Measurements from ENCODE around the gene CATSPERB.
"Not testable (repeated sequence)": the region's sequence is repeated elsewhere in the genome, so short reads cannot be mapped to it uniquely, and the experiment has no call there.

The CATSPERB gene

DNA sequence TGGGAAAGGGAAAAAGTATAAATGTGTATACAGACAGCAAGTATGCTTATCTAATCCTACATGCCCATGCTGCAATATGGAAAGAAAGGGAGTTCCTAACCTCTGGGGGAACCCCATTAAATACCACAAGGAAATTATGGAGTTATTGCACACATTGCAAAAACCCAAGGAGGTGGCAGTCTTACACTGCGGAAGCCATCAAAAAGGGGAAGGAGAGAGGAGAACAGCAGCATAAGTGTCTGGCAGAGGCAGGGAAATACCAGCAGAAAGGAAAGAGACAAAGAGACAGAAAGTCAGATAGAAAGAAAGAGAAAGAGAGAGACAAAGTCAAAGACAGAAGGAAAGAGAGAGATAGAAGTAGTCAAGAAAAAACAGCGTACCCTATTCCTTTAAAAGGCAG is 64.8 kb downstream of the CATSPERB start:
- not testable (repeated sequence) for DNase-seq (ENCODE audit: low read depth)

- DNase-seq (ENCODE audit: low read depth) = no peak
Observed at GRCh38 chr14:91660790-91661189, 71.1 kb downstream of the CATSPERB start.

DNA sequence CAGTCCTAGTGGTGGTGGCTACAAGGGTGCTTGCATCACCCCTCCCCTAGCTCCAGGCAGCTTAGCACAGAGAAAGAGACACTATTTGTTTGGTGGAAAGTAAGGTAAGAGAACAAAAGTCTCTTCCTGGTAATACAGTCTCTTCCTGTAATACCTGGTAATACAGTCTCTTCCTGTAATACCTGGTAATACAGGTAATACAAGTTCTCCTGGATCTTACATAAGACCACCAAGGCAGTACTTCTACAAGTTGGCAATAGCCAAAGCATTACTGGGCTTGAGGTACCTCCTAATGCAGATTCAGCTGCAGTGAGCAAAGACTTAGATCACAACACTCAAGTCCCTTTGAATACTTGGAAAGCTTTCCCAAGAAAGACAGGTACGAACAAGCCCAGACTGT is 77.0 kb downstream of the CATSPERB start:
- no peak for DNase-seq (ENCODE audit: low read depth)

DNA sequence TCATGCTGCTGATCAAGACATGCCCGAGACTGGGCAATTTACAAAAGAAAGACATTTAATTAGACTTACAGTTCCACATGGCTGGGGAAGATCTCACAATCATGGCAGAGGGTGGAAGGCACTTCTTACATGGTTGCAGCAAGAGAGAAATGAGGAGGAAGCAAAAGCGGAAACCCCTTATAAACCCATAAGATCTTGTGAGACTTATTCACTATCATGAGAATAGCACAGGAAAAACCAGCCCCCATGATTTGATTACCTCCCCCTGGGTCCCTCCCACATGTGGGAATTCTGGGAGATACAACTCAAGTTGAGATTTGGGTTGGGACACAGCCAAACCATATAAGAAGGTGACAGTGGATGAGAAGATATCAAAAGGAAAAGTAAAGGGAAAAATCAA is 78.4 kb downstream of the CATSPERB start:
- DNase-seq (ENCODE audit: low read depth) = no peak

GRCh38 chr14:91649930-91650329 is 82.0 kb downstream of the CATSPERB start:
- DNase-seq (ENCODE audit: low read depth) = peak; percentile 25

DNA sequence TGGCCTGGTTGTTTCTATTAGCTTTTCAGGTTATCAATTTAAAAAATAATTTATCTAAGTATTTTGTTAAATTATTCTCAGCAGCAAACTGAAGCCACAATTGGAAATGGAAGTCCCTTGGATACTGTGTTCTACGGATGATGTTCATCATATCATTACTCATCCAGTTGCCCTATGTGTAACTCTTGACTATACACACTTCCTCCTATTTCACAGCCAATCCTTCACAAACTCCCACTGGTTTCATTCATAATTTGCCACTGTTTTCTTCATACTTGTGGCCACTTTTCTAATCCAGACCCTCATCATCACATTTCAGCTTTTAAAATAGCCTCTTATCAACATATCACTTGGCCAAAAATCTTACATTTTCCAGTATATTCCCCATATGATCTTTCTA is 84.0 kb downstream of the CATSPERB start:
- DNase-seq (ENCODE audit: low read depth) = no peak

- peak; percentile 17 for DNase-seq (ENCODE audit: low read depth)
Observed at GRCh38 chr14:91636604-91637003, 95.3 kb downstream of the CATSPERB start.

DNA sequence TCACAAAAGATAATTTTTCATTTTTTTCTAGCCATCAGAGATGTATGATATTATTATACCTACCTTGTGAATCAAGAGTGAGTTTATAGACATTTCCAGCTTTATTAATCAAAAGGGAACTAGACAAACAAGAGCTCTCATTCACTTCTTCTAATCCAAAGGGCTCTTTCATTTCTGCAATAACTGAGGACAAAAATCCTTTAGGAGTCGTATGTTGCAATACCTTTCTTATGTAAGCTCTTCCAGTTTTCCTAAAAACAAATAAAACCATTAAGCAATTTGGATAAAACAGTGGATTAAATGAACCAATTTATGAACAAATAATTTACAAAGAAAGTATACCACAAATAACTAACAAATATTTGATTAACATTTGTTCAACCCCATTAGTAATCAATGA is 107.1 kb downstream of the CATSPERB start:
- DNase-seq (ENCODE audit: low read depth) = no peak

DNA sequence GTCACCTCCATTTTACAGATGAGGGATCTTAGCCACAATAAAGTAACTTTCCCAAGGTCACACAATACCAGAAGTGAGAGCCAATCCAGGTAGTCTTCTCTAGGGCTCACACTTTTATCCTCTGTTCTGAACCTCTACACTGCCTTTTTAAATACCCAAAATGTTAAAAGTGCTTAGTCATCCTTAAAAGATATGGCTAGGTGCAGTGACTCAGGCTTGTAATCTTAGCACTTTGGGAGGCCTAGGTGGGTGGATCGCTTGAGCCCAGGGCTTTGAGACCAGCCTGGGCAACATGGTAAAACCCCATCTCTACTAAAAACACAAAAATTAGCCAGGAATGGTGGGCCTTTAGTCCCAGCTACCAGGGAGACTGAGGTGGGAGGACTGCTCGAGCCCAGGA is 117.7 kb downstream of the CATSPERB start:
- DNase-seq (ENCODE audit: low read depth) = no peak

DNA sequence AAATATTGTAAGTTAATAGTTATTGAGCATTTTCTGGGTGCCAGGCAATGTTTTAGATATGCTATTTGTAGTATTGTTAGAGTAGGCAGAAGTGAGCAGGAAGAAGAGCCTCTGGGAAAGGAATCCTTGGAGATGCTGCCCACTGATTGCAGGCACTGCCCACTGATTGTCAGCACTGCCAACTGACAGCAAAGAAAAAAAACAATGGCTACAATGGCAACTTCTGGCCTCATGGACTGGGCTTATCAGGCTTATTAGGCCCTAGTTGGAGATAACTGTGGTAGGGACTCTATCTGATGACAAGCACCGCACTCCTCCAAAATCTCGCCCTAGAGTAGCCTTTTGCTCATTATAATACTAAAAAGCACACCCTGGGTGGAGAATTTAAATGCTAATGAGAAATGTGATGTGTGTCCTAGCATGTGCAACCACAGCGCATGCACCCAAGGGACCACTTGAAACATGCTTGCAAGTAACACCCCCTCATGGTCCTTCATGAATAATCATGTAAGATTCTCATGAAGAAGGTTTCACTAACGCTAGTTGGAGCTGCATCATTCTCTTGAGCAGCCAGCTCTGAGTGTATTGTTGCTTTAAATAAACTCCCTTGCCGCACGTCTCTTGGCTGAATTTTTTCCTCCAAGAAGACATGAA is 118.3 kb downstream of the CATSPERB start:
- no peak for DNase-seq (ENCODE audit: low read depth)

- DNase-seq (ENCODE audit: low read depth) = no peak
Observed at GRCh38 chr14:91611528-91611927, 120.4 kb downstream of the CATSPERB start.

DNA sequence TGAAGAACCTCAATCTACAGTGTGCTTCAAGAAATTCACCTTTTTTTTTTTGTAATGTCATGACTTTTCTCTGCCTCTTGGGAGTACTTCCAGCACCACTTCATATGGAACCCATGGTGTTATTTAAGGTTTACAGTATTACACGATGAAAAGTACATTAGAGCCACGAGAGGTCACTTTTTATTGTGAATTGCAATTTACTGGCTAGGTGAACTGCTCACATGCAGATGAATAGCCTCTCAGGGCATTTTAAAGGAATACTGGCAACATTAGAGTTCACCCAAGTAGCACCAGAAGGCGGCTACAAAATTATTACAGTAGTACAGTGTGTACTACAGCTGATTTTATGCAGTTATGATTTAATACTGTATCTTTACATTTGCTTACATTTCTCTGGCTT is 122.7 kb downstream of the CATSPERB start:
- no peak for DNase-seq (ENCODE audit: low read depth)

DNA sequence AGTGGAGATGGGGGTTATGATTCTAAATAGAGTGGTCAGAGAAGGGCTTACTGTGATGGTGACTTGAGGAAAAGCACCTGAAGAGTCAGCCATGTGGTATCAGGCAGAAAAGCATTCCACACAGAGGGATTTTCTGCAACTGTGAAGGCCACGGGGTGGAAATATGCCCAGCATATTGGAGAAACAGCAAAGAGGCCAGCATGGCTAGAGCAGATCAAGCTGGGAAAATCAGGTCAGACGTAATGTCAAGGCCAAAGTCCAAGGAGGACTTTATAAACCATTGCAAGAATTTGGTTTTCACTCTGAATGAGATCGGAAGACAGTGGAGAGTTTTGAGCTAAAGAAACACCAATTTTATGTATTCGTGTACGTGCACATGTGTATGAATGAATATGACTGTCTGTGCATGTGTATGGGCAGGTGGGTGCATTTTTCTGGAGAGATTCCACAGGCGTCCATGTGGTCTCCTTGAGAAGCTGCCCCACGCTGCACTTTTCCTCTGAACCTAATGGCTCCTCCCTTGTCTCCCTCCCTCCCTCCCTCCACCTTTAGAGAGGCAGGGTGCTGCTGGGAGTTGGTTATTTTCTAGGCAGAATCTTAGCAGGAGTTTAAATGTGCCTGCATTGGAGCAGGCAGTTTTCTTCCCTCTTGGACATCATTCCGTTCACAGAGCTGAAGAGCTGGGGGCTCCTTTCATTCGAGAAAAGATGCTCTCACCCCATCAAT is 124.4 kb downstream of the CATSPERB start:
- DNase-seq (ENCODE audit: low read depth) = no peak

- no peak for DNase-seq (ENCODE audit: low read depth)
Observed at GRCh38 chr14:91606851-91607250, 125.0 kb downstream of the CATSPERB start.

GRCh38 chr14:91604611-91605010 is 127.3 kb downstream of the CATSPERB start:
- DNase-seq (ENCODE audit: low read depth) = not testable (repeated sequence)

DNA sequence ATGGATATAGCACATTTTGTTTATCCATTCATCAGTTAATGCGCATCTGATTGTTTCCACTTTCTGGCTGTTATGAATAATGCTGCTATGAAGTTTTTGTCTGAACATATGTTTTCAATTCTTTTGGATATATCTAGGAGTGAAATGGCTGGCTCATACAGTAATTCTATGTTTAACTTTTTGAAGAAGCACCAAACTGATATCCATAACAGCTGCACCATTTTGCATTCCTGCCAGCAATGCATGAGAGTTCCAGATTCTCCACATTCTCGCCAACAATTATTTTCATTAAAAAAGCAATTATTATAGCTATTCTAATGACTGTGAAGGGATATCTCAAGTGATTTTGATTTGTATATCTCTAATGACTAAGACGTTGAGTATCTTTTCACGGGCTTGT is 131.9 kb downstream of the CATSPERB start:
- DNase-seq (ENCODE audit: low read depth) = no peak

GRCh38 chr14:91595736-91596135 is 136.2 kb downstream of the CATSPERB start:
- no peak for DNase-seq (ENCODE audit: low read depth)

- not testable (repeated sequence) for DNase-seq (ENCODE audit: low read depth)
Observed at GRCh38 chr14:91593957-91594356, 137.9 kb downstream of the CATSPERB start.

DNA sequence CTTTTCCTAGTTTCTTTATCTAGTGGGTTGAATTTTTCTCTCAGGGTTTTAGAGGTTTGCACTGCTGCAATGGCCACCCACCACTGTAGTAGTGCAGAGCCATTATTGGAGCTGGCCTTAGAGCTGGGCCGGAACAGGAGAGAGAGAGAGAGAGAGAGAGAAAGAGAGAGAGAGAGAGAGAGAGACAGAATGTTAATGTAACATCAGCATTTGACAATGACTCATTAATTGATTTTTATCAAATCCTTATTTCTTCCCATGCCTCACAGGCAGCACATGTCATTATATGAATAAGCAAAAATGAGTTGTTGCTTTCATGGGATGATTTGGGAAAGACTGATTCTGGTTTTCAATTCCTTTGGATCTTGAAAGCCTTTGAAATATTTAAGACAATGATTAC is 145.5 kb downstream of the CATSPERB start:
- peak; percentile 14 for DNase-seq (ENCODE audit: low read depth)

GRCh38 chr14:91585856-91586255 is 146.0 kb downstream of the CATSPERB start:
- no peak for DNase-seq (ENCODE audit: low read depth)

DNA sequence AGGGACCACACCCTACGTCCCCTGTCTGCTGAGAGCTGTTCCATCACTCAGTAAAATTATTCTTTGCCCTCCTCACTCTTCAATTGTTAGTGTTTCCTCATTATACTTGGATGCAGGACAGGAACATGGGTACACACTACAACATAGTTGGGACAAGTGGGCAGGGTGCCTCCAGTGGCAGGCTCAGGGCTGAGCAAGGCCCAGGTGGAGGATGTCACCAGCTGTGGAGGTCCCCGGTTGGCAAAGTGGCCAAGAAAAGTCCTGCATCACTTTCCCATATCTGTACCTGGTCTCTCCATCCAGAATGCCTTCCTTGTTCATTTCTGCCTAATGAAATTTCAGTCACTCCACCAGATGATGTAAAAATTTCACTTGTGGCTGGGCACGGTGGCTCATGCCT is 149.1 kb downstream of the CATSPERB start:
- no peak for DNase-seq (ENCODE audit: low read depth)

- no peak for DNase-seq (ENCODE audit: low read depth)
Observed at GRCh38 chr14:91580876-91581577, 150.9 kb downstream of the CATSPERB start.

DNA sequence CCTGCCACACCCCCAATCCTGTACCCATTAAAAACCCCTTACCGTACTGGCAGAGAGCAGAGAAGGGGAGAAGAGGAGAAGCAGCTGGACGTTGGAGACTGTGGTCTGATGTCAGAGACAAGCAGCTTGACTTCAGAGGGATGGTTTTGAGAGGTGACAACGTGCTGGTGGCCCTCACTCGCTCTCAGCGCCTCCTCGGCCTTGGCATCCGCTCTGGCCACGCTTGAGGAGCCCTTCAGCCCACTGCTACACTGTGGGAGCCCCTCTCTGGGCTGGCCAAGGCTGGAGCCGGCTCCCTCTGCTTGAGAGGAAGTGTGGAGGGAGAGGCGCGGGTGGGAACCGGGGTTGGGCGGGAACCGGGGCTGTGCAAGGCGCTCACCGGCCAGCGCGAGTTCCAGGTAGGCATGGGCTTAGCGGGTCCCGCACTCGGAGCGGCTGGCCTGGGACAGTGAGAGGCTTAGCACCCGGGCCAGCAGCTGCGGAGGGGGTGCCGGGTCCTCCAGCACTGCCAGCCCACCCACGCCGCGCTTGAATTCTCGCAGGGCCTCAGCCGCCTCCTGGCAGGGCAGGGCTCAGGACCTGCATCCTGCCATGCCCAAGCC is 154.2 kb downstream of the CATSPERB start:
- DNase-seq (ENCODE audit: low read depth) = no peak

Measured in stromal cell of bone marrow (primary cell).